Neural progenitor cell (in vitro differentiated cells): ENCODE results near the gene ITGA11. TPM values are rescaled to one million over a fixed set of nuclear protein-coding genes. Genes with fewer than 3 reads are reported as not detected.

Experiments
- DNase-seq: peaks from one replicate; pipeline ENCODE4 v3.0.0-alpha.2; 2016; ENCODE audit warnings: low spot score
- H2AFZ ChIP-seq: fragments of 200-600 bp; sonication (generic); replicated peaks from 2 replicates; pipeline ENCODE4 v1.6.1; 2016; ENCODE audit warnings: antibody characterized with exemption
- H3F3A ChIP-seq: fragments of 200-600 bp; sonication (generic); 2 replicates; pipeline ENCODE4 v1.6.1; 2016; ENCODE audit warnings: antibody characterized with exemption, low read depth
- H3K27ac ChIP-seq: fragments of 200-600 bp; sonication (generic); 2 replicates; pipeline ENCODE4 v1.5.1; 2016; ENCODE audit warnings: mild to moderate bottlenecking
- H3K27me3 ChIP-seq: fragments of 200-600 bp; sonication (generic); 2 replicates; pipeline ENCODE4 v1.6.1; 2016; ENCODE audit warnings: mild to moderate bottlenecking, moderate library complexity
- H3K36me3 ChIP-seq: fragments of 200-600 bp; sonication (generic); 2 replicates; pipeline ENCODE4 v1.5.1; 2016
- H3K4me1 ChIP-seq: fragments of 200-600 bp; sonication (generic); 2 replicates; pipeline ENCODE4 v1.6.1; 2016; ENCODE audit warnings: mixed run types
- H3K4me2 ChIP-seq: fragments of 200-600 bp; sonication (generic); 2 replicates; pipeline ENCODE4 v1.6.1; 2016
- H3K4me3 ChIP-seq: fragments of 200-600 bp; sonication (generic); 2 replicates; pipeline ENCODE4 v1.5.1; 2016
- H3K79me2 ChIP-seq: fragments of 200-600 bp; sonication (generic); 2 replicates; pipeline ENCODE4 v1.6.1; 2016; ENCODE audit warnings: low read depth
- H3K9ac ChIP-seq: fragments of 200-600 bp; sonication (generic); 2 replicates; pipeline ENCODE4 v1.6.1; 2016
- H3K9me3 ChIP-seq: fragments of 200-600 bp; sonication (generic); 2 replicates; pipeline ENCODE4 v1.5.1; 2016; ENCODE audit warnings: low read depth
- H4K20me1 ChIP-seq: fragments of 200-600 bp; sonication (generic); 2 replicates; pipeline ENCODE4 v1.6.1; 2016; ENCODE audit warnings: low read depth
- H3K27ac Mint-ChIP-seq: 3 replicates; pipeline ENCODE4 v1.8.0; 2021; ENCODE audit warnings: mixed read lengths
- H3K27me3 Mint-ChIP-seq: 2 replicates; pipeline ENCODE4 v1.8.0; 2022; ENCODE audit warnings: low read depth, mild to moderate bottlenecking, inconsistent platforms, moderate library complexity, mixed read lengths; ENCODE audit not compliant: insufficient read depth
- H3K36me3 Mint-ChIP-seq: 3 replicates; pipeline ENCODE4 v1.8.0; 2021; ENCODE audit warnings: mixed read lengths
- H3K4me1 Mint-ChIP-seq: 3 replicates; pipeline ENCODE4 v1.8.0; 2021; ENCODE audit warnings: mixed read lengths
- H3K4me3 Mint-ChIP-seq: 3 replicates; pipeline ENCODE4 v1.8.0; 2021; ENCODE audit warnings: mild to moderate bottlenecking, moderate library complexity, mixed read lengths
- H3K9me3 Mint-ChIP-seq: 3 replicates; pipeline ENCODE4 v1.8.0; 2020; ENCODE audit warnings: mixed read lengths
- EZH2 ChIP-seq: fragments of 200-600 bp; sonication (generic); IDR thresholded peaks from 2 replicates; pipeline ENCODE4 v1.6.1; 2017; ENCODE audit warnings: antibody characterized with exemption, mild to moderate bottlenecking, moderate library complexity
- EZH2phosphoT487 ChIP-seq: fragments of 200-600 bp; sonication (generic); IDR thresholded peaks from 2 replicates; pipeline ENCODE4 v1.6.1; 2017; ENCODE audit warnings: antibody characterized with exemption
- total RNA-seq: library from RNA; depleted of rRNA; stranded (reverse); fragments of >200 nt; gene quantifications from 2 replicates; pipeline ENCODE4 v1.2.3, GENCODE V29; 2015; ENCODE audit warnings: low replicate concordance
- TF ChIP-seq, protein P1 (sequence below): fragments of 200-600 bp; sonication (generic); IDR thresholded peaks from 2 replicates; pipeline ENCODE4 v1.5.1; 2017; ENCODE audit warnings: antibody characterized with exemption, mild to moderate bottlenecking

ITGA11 gene
- total RNA-seq, 1 donor from 2014 or later, result not detected

DNA sequence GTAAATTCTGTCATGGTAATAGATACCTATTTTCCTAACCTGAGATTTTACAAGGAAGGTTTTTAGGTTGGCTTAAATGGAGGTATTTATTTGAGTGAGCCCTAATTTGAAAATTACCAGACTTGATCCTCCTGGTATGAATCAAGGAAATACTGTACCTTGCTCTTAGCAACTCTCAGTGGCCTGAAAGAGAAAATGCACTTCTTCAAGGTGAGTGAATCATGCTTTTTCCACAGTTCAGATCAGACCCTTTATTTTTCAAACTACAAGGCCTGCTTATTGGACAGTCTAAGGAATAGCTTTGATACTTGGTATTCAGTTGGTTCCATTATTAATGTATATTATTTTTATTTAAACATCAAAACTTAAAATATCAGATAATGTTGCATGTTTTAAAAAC is 139.0 kb downstream of the ITGA11 start:
- Histone ChIP-seq H4K20me1 (peaks cover 32% of the 10 kb centered on the region), H3K27me3 (no peaks in the 10 kb centered on the region), H3K4me3 (no peak overlapping the region), H3K27ac (no peak overlapping the region), H3F3A (peaks cover 10% of the 10 kb centered on the region), H3K9me3 (no peaks in the 10 kb centered on the region), H2AFZ (no peak overlapping the region), H3K9ac (no peak overlapping the region), H3K36me3 (peaks cover 18% of the 10 kb centered on the region), H3K4me2 (no peak overlapping the region), H3K4me1 (no peaks in the 10 kb centered on the region), H3K79me2 (peaks cover 59% of the 10 kb centered on the region)
- TF ChIP-seq EZH2, result no peak
- no peak for DNase-seq
- Mint-ChIP-seq H3K4me1 (peaks cover 7% of the 10 kb centered on the region), H3K9me3 (no peaks in the 10 kb centered on the region), H3K36me3 (peaks cover 27% of the 10 kb centered on the region), H3K27me3 (no peaks in the 10 kb centered on the region), H3K4me3 (no peak overlapping the region), H3K27ac (no peak overlapping the region)

DNA sequence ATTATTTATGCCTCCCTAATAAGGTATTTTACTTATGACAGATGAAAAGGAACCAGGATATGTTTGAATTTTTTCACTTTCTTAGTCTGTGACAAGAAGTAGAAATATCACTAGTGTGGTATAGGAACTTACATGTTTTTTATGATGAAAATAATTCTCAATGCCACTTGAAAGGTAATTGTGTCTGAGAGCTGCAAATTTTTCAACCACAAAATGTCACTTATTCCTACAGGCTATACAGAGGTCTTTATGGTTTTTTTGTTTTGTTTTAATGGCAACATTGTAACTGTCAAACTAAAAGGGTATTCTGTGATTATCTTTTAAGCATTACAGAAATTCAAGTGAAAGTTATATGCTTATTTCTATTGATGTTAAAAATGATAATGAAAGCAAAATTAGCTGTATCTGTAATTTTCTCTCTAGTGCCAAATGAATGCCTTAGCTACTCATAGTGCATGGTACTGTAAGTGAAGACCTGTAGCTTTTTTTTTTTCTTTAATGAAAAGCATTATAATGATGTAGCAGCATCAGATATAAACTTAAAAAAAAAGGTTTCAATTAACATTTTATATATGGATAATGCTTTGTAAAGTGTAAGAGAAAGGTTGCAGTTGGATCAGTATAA is 139.7 kb downstream of the ITGA11 start:
- peaks cover 66% of the 10 kb centered on the region for H3K79me2 ChIP-seq
- H3K27ac ChIP-seq, result no peak overlapping the region
- no peak overlapping the region for H3K4me3 Mint-ChIP-seq
- no peak overlapping the region for H3K4me3 ChIP-seq
- H3K36me3 ChIP-seq, result peaks cover 18% of the 10 kb centered on the region
- H3K27ac Mint-ChIP-seq, result no peak overlapping the region
- H3K27me3 Mint-ChIP-seq, result no peaks in the 10 kb centered on the region
- no peak overlapping the region for H3K9ac ChIP-seq
- H3K36me3 Mint-ChIP-seq, result peaks cover 24% of the 10 kb centered on the region
- no peaks in the 10 kb centered on the region for H3K9me3 ChIP-seq
- no peak overlapping the region for H2AFZ ChIP-seq
- no peak overlapping the region for H3K4me2 ChIP-seq
- DNase-seq, result no peak
- H3K4me1 ChIP-seq, result no peaks in the 10 kb centered on the region
- peaks cover 7% of the 10 kb centered on the region for H3K4me1 Mint-ChIP-seq
- H3K9me3 Mint-ChIP-seq, result no peaks in the 10 kb centered on the region
- peaks cover 39% of the 10 kb centered on the region for H4K20me1 ChIP-seq
- peaks cover 10% of the 10 kb centered on the region for H3F3A ChIP-seq
- H3K27me3 ChIP-seq, result no peaks in the 10 kb centered on the region
- no peak for TF ChIP-seq EZH2
- no peak for TF ChIP-seq EZH2phosphoT487
- TF ChIP-seq, protein P1, sequence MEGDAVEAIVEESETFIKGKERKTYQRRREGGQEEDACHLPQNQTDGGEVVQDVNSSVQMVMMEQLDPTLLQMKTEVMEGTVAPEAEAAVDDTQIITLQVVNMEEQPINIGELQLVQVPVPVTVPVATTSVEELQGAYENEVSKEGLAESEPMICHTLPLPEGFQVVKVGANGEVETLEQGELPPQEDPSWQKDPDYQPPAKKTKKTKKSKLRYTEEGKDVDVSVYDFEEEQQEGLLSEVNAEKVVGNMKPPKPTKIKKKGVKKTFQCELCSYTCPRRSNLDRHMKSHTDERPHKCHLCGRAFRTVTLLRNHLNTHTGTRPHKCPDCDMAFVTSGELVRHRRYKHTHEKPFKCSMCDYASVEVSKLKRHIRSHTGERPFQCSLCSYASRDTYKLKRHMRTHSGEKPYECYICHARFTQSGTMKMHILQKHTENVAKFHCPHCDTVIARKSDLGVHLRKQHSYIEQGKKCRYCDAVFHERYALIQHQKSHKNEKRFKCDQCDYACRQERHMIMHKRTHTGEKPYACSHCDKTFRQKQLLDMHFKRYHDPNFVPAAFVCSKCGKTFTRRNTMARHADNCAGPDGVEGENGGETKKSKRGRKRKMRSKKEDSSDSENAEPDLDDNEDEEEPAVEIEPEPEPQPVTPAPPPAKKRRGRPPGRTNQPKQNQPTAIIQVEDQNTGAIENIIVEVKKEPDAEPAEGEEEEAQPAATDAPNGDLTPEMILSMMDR, result no peak

DNA sequence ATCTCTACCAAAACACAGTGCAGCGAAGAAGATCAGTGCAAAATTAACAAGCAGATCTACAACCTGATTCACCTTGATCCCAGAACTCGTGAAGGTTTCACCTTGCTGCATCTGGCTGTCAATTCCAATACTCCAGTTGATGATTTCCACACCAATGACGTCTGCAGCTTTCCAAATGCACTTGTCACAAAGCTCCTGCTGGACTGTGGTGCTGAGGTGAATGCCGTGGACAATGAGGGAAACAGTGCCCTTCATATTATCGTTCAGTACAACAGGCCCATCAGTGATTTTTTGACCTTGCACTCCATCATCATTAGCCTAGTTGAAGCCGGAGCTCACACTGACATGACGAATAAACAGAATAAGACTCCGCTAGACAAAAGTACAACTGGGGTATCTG is 141.2 kb downstream of the ITGA11 start:
- H3F3A ChIP-seq, result peaks cover 5% of the 10 kb centered on the region
- DNase-seq, result no peak
- Mint-ChIP-seq H3K36me3 (peaks cover 31% of the 10 kb centered on the region), H3K27me3 (no peaks in the 10 kb centered on the region), H3K27ac (no peak overlapping the region), H3K4me3 (no peak overlapping the region), H3K4me1 (peaks cover 10% of the 10 kb centered on the region), H3K9me3 (no peaks in the 10 kb centered on the region)
- H2AFZ ChIP-seq, result no peak overlapping the region
- H3K79me2 ChIP-seq, result peaks cover 82% of the 10 kb centered on the region
- peaks cover 55% of the 10 kb centered on the region for H4K20me1 ChIP-seq
- no peaks in the 10 kb centered on the region for H3K27me3 ChIP-seq
- peaks cover 14% of the 10 kb centered on the region for H3K36me3 ChIP-seq
- TF ChIP-seq EZH2phosphoT487 (no peak), EZH2 (no peak)
- TF ChIP-seq, protein P1, result no peak
- H3K9me3 ChIP-seq, result no peaks in the 10 kb centered on the region
- no peaks in the 10 kb centered on the region for H3K4me1 ChIP-seq
- no peak overlapping the region for H3K27ac ChIP-seq
- H3K4me2 ChIP-seq, result no peak overlapping the region
- H3K4me3 ChIP-seq, result no peak overlapping the region
- H3K9ac ChIP-seq, result no peak overlapping the region

DNA sequence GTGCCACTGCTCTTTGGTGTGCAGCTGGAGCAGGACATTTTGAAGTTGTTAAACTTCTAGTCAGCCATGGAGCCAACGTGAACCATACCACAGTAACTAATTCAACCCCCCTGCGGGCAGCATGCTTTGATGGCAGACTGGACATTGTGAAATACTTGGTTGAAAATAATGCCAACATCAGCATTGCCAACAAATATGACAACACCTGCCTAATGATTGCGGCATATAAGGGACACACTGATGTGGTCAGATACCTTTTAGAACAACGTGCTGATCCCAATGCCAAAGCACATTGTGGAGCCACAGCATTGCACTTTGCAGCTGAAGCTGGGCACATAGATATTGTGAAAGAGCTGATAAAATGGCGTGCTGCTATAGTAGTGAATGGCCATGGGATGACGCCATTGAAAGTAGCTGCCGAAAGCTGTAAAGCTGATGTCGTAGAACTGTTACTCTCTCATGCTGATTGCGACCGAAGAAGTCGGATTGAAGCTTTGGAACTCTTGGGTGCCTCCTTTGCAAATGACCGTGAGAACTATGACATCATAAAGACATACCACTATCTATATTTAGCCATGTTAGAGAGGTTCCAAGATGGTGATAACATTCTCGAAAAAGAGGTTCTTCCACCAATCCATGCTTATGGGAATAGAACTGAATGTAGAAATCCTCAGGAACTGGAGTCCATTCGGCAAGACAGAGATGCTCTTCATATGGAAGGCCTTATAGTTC is 142.2 kb downstream of the ITGA11 start:
- peaks cover 5% of the 10 kb centered on the region for H3K4me1 Mint-ChIP-seq
- H3K27me3 Mint-ChIP-seq, result no peaks in the 10 kb centered on the region
- Histone ChIP-seq H3K4me2 (no peak overlapping the region), H2AFZ (no peak overlapping the region), H3F3A (no peaks in the 10 kb centered on the region), H3K4me1 (no peaks in the 10 kb centered on the region), H3K36me3 (peaks cover 16% of the 10 kb centered on the region), H3K9me3 (no peaks in the 10 kb centered on the region), H3K4me3 (no peak overlapping the region), H4K20me1 (peaks cover 60% of the 10 kb centered on the region), H3K27ac (no peak overlapping the region), H3K9ac (no peak overlapping the region), H3K79me2 (peaks cover 91% of the 10 kb centered on the region), H3K27me3 (no peaks in the 10 kb centered on the region)
- no peak for DNase-seq
- peaks cover 40% of the 10 kb centered on the region for H3K36me3 Mint-ChIP-seq
- no peak overlapping the region for H3K4me3 Mint-ChIP-seq
- H3K27ac Mint-ChIP-seq, result no peak overlapping the region
- TF ChIP-seq, protein P1, result no peak
- TF ChIP-seq EZH2, result no peak
- no peak for TF ChIP-seq EZH2phosphoT487
- peaks cover 3% of the 10 kb centered on the region for H3K9me3 Mint-ChIP-seq
